GM12878 (cell line): ENCODE measurements around the gene ASPHD1. TPM values are rescaled to one million over a fixed set of nuclear protein-coding genes. Genes with fewer than 3 reads are reported as not detected.

Source experiments
- ATAC-seq: fragments of 200-7000 bp; cut with Tn5 transposase; 3 replicates; pipeline ENCODE4 v1.9.1; 2020; ENCODE audit warnings: mild to moderate bottlenecking, moderate library complexity
- BruUV-seq: library from RNA; stranded (reverse); fragments of 400-500 nt; replicated peaks from 2 replicates; lab custom pipeline; 2021; lab: Mats Ljungman, UMichigan
- CTCF ChIA-PET: fragments of 300-600 bp; sonication (Branson Sonifier 250); formaldehyde crosslinking; extraction: SDS; loops from one replicate; lab custom pipeline; 2021; ENCODE audit warnings: inconsistent platforms; lab: Yijun Ruan, JAX
- POLR2A ChIA-PET: fragments of 350-600 bp; formaldehyde crosslinking; extraction: SDS; loops from one replicate; lab custom pipeline; 2021; ENCODE audit warnings: inconsistent platforms; lab: Charles Lee
- RAD21 ChIA-PET: fragments of 300-600 bp; sonication (Branson Sonifier 250); formaldehyde crosslinking; loops from one replicate; lab custom pipeline; 2023; ENCODE audit warnings: antibody characterized with exemption; ENCODE audit not compliant: unreplicated experiment; lab: Charles Lee
- SMC1A ChIA-PET: fragments of 300-600 bp; sonication (Branson Sonifier 250); formaldehyde crosslinking; loops from one replicate; lab custom pipeline; 2023; ENCODE audit not compliant: unreplicated experiment, uncharacterized antibody; lab: Charles Lee
- DNase-seq: peaks from one replicate; pipeline ENCODE4 v3.0.0-alpha.2; 2011; ENCODE audit warnings: low read depth, low spot score
- FAIRE-seq: peaks from 3 replicates; lab custom pipeline; 2011; peaks lifted over from hg19 to GRCh38; lab: Jason Lieb, UNC
- H2AFZ ChIP-seq: 2 replicates; pipeline ENCODE4 v1.6.0; 2011; ENCODE audit warnings: low read depth, low read length, control low read depth; ENCODE audit not compliant: control insufficient read depth
- H3K27ac ChIP-seq: 2 replicates; pipeline ENCODE4 v1.5.1; 2011; ENCODE audit warnings: control low read depth; ENCODE audit not compliant: control insufficient read depth, insufficient read depth
- H3K27me3 ChIP-seq, 2 experiments: replicated peaks in 1 of 2; 2 replicates each; pipeline versions ENCODE4 v1.6.0 to v1.6.1; 2011; ENCODE audit warnings: low read length in 1 of 2; ENCODE audit not compliant: control insufficient read depth in 2 of 2, insufficient read depth in 2 of 2
- H3K36me3 ChIP-seq, 2 experiments: 2 replicates each; pipeline ENCODE4 v1.5.1; 2011; ENCODE audit warnings: low read length in 1 of 2; ENCODE audit not compliant: control insufficient read depth in 2 of 2, insufficient read depth in 2 of 2
- H3K4me1 ChIP-seq: 2 replicates; pipeline ENCODE4 v1.6.1; 2011; ENCODE audit warnings: mild to moderate bottlenecking, low read length, moderate library complexity, mixed read lengths; ENCODE audit not compliant: control insufficient read depth, insufficient read depth
- H3K4me2 ChIP-seq: 2 replicates; pipeline ENCODE4 v1.6.0; 2011; ENCODE audit warnings: control low read depth; ENCODE audit not compliant: control insufficient read depth, insufficient read depth
- H3K4me3 ChIP-seq: fragments of 200-600 bp; sonication (generic); 2 replicates; pipeline ENCODE4 v1.5.1; 2016
- H3K79me2 ChIP-seq: 2 replicates; pipeline ENCODE4 v1.6.0; 2011; ENCODE audit warnings: low read length; ENCODE audit not compliant: control insufficient read depth, insufficient read depth
- H3K9ac ChIP-seq: 2 replicates; pipeline ENCODE4 v1.8.0; 2011; ENCODE audit warnings: low read length, control low read depth, mixed read lengths; ENCODE audit not compliant: control insufficient read depth, insufficient read depth
- H3K9me3 ChIP-seq: replicated peaks from 3 replicates; pipeline ENCODE4 v1.5.1; 2011; ENCODE audit warnings: mild to moderate bottlenecking, low read length; ENCODE audit not compliant: control insufficient read depth, insufficient read depth
- H4K20me1 ChIP-seq: 2 replicates; pipeline ENCODE4 v1.6.0; 2011; ENCODE audit not compliant: control insufficient read depth, insufficient read depth
- BMI1 ChIP-seq: fragments of 450-650 bp; IDR thresholded peaks from 2 replicates; pipeline ENCODE4 v1.6.1; 2016; ENCODE audit warnings: mild to moderate bottlenecking, moderate library complexity, borderline replicate concordance
- DPF2 ChIP-seq: fragments of 450-650 bp; IDR thresholded peaks from 2 replicates; pipeline ENCODE4 v1.6.1; 2017; ENCODE audit warnings: mild to moderate bottlenecking
- ESRRA ChIP-seq: IDR thresholded peaks from 2 replicates; pipeline ENCODE4 v1.6.1; 2012; ENCODE audit warnings: mild to moderate bottlenecking, low read length, improper control_type of control experiment
- EZH2 ChIP-seq: IDR thresholded peaks from 2 replicates; pipeline ENCODE4 v1.6.1; 2012; ENCODE audit warnings: low read depth, mild to moderate bottlenecking, control low read depth, inconsistent platforms, low read length, borderline replicate concordance; ENCODE audit not compliant: control insufficient read depth
- HCFC1 ChIP-seq: fragments of 150-350 bp; IDR thresholded peaks from 2 replicates; pipeline ENCODE4 v1.6.1; 2014; ENCODE audit warnings: low read length
- HDAC6 ChIP-seq: fragments of 200-600 bp; sonication (generic); IDR thresholded peaks from one replicate; pipeline ENCODE4 v1.8.0; 2017; ENCODE audit warnings: antibody characterized with exemption; ENCODE audit not compliant: unreplicated experiment
- NBN ChIP-seq: fragments of 450-650 bp; IDR thresholded peaks from 2 replicates; pipeline ENCODE4 v1.6.1; 2016
- NFXL1 ChIP-seq: fragments of 450-650 bp; IDR thresholded peaks from 2 replicates; pipeline ENCODE4 v1.6.1; 2017; ENCODE audit warnings: antibody characterized with exemption, mild to moderate bottlenecking, borderline replicate concordance
- NFYB ChIP-seq: IDR thresholded peaks from 2 replicates; pipeline ENCODE4 v1.6.1; 2011; ENCODE audit warnings: low read depth, mild to moderate bottlenecking, low read length, improper control_type of control experiment, moderate library complexity; ENCODE audit not compliant: insufficient read depth
- SMAD1 ChIP-seq: fragments of 450-650 bp; IDR thresholded peaks from 2 replicates; pipeline ENCODE4 v1.6.1; 2018; ENCODE audit warnings: mild to moderate bottlenecking, low read depth; ENCODE audit not compliant: partially characterized antibody
- SREBF1 ChIP-seq: IDR thresholded peaks from 2 replicates; pipeline ENCODE4 v1.6.1; 2012; ENCODE audit warnings: mild to moderate bottlenecking, low read length
- ZNF217 ChIP-seq: fragments of 450-650 bp; IDR thresholded peaks from 2 replicates; pipeline ENCODE4 v1.6.1; 2017; ENCODE audit warnings: antibody characterized with exemption, mild to moderate bottlenecking
- ZNF622 ChIP-seq: fragments of 450-650 bp; IDR thresholded peaks from 2 replicates; pipeline ENCODE4 v1.6.1; 2017; ENCODE audit warnings: mild to moderate bottlenecking, inconsistent platforms
- WGBS: methylation state at CpG from one replicate; pipeline ENCODE4 v1.1.6; 2016; ENCODE audit warnings: low lambda C conversion rate; ENCODE audit not compliant: insufficient replicate concordance, insufficient coverage; ENCODE audit errors: missing lambda C conversion rate; 5-methylcytosine and 5-hydroxymethylcytosine counted together
- in situ Hi-C: fragments of 300-500 bp; cut with MboI; formaldehyde crosslinking; loops from 9 replicates; pipeline ENCODE4 v1.14.3; 2018; ENCODE audit warnings: mixed read lengths
- intact Hi-C: fragments of 100-400 bp; cut with micrococcal nuclease; formaldehyde crosslinking; loops from one replicate; pipeline ENCODE4 v1.14.2; 2022; ENCODE audit not compliant: unreplicated experiment
- polyA plus RNA-seq, 11 experiments: library from polyadenylated mRNA; depleted of rRNA in 4 of 11; unstranded in 6 of 11; stranded (reverse) in 5 of 11; fragments of >200 nt; fragmentation: Nextera tagmentation in 4 of 11; fragmentation: Illumina TruSeq in 1 of 11; extraction: Ambion mirVana in 4 of 11; extraction: Trizol in 1 of 11; gene quantifications; 1 replicate in 1 of 11; 2 replicates in 10 of 11; pipeline versions ENCODE4 v1.2.1 to v1.2.3, GENCODE V29; 2011 to 2016; ENCODE audit warnings: inconsistent platforms in 2 of 11, missing spikeins in 2 of 11, low read depth in 1 of 11
- total RNA-seq, 4 experiments: library from RNA; depleted of rRNA in 3 of 4; stranded (reverse); fragments of >200 nt in 3 of 4; fragmentation: Illumina TruSeq in 1 of 4; extraction: Trizol in 1 of 4; gene quantifications; 2 replicates each; pipeline versions ENCODE4 v1.2.1 to v1.2.3, GENCODE V29; 2013 to 2021
- TF ChIP-seq, protein P1 (sequence below): fragments of 450-650 bp; IDR thresholded peaks from 2 replicates; pipeline ENCODE4 v1.6.1; 2016; ENCODE audit warnings: mild to moderate bottlenecking, moderate library complexity, borderline replicate concordance
- TF ChIP-seq, protein P2 (sequence below): fragments of 450-650 bp; IDR thresholded peaks from 2 replicates; pipeline ENCODE4 v1.6.1; 2016; ENCODE audit warnings: mild to moderate bottlenecking

ASPHD1 gene
- total and polyA plus RNA-seq, 10 of the 15 experiments (the other 5 are each of a cell fraction or from before 2014, with no cell fraction given), result not detected

DNA sequence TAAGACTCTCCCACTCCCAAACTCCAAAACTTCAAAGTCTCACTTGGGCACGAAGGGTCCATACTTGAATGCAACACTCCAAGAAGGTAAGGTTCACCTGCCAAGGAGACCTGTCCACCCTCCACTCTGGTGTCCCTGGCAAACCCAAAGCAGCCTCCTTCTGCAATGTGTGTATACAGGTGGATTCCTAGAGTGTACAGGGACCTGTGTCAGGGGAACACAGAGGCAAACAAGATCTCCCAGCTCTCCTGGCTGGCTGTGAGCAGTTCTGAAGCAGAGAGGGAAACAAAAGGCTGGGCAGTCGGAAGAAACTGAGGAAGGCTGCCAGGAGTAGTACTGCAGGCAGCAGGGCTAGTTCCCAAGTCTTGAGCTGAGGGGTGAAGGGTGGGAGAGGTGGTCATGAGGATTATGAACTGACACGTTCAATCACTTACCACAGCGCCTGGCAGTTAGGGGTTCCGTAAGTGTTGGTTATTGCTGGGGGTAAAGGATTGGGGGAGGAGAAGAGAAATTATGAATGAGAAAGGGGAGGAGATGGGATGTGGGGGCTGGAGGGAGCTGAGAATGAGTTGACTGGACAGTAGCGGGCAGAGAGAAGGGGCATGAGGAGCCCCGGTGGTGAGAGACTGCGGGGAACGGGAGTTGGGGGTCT, 24.9 kb downstream of the ASPHD1 start (continued):
- TF ChIP-seq BMI1, result no peak

DNA sequence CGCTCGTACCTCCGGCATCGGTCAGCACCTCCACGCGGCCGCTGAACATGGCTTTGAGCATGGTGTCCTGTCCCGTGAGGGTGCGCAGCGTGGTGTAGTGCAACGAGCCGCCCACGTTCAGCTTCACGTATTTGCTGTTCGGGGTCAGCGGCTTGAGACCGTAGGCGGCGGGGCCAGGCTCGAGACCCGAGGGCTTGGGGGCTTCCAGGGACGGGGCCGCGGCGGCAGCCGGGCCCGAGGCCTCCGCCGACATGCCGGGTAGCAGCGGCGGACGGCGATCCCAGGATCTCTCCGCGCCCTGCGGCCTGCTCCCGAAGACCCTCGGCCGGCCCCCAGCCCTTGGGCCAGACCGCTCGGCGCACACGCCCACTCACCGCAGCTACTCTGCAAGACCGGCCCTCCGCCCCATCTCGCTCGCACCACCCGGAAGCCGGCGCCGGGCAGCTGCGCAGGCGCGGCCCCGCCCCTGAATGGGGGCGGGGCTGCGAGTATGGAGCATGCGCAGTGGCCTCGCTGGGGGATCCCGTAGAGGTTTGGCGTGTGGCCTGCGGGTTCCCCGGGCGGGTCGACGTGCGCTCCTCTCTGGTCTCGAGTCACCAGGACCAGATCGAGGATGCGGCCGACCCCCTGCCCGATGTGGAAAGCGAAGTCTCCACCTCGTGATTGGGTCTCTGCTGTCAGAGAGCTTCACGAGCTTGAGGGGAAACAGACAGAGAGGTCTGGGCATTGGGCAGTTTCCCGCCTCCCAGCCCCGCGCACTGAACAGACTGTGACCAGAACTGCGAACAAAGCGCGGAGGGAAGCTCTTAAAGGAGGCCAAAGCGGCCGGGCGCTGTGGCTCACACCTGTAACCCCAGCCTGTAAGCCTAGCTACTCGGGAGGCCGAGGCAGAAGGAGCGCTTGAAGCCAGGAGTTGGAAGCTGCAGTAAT, 25.8 kb downstream of the ASPHD1 start, which contains the start of gene KCTD13:
KCTD13 (minus strand) TSS at position 446 of the 930 bp plus-strand sequence; CDS start at position 253, 193 bp downstream.
- no peaks in the 10 kb centered on the region for H3K27me3 ChIP-seq
- H3K27ac ChIP-seq, result peak within 1 kb of the TSS; percentile 91
- in situ Hi-C loops (no loop called here), intact Hi-C loops (loop anchor here (5.0 to 10.0 kb wide), 2 partner anchors 36 to 61 kb away; partner anchors contain the start of genes CDIPT and TMEM219)
- peak; percentile 52 for FAIRE-seq
- peaks cover 11% of the 10 kb centered on the region for H3K4me1 ChIP-seq
- BruUV-seq, result no TSS peak
- ChIA-PET POLR2A (interaction anchor here (0.5 to 2.7 kb wide), 20 partner anchors 8 to 1948 kb away, joined by 3 to 15 read pairs (median 4); partner anchors contain the start of genes ALDOA, HIRIP3, INO80E and PAGR1), CTCF (interaction anchor here (0.7 to 1.7 kb wide), 9 partner anchors 9 to 1334 kb away, joined by 3 to 11 read pairs (median 4); partner anchors contain the start of genes TAOK2 and TMEM219), RAD21 (interaction anchor here (0.5 to 1.8 kb wide), 6 partner anchors 35 to 687 kb away, joined by 3 to 9 read pairs (median 4); partner anchors contain the start of genes TAOK2 and TMEM219), SMC1A (interaction anchor here (0.6 to 1.7 kb wide), 8 partner anchors 9 to 250 kb away, joined by 3 to 5 read pairs (median 4); no protein-coding TSS in a partner anchor)
- ATAC-seq, result peak; percentile 96
- peak within 1 kb of the TSS; percentile 99 for H3K4me2 ChIP-seq
- peak within 1 kb of the TSS; percentile 99 for H2AFZ ChIP-seq
- peak; percentile 66 for DNase-seq
- H3K9ac ChIP-seq, result peak within 1 kb of the TSS; percentile 95
- no peaks in the 10 kb centered on the region for H4K20me1 ChIP-seq
- H3K79me2 ChIP-seq, result peaks cover 13% of the 10 kb centered on the region
- H3K36me3 ChIP-seq, result peaks cover 0 to 9% of the 10 kb centered on the region in 2 experiments; a peak in 3 of 4 replicates
- H3K9me3 ChIP-seq, result no peaks in the 10 kb centered on the region
- WGBS, result 1% methylated on average over 79 of the region's 89 CpGs
- H3K4me3 ChIP-seq, result peak within 1 kb of the TSS; percentile 97
- TF ChIP-seq SMAD1, result no peak
- TF ChIP-seq HCFC1, result peak; percentile 10; the same call in 1 of the 2 replicates
- no peak for TF ChIP-seq SREBF1
- TF ChIP-seq, protein P1, sequence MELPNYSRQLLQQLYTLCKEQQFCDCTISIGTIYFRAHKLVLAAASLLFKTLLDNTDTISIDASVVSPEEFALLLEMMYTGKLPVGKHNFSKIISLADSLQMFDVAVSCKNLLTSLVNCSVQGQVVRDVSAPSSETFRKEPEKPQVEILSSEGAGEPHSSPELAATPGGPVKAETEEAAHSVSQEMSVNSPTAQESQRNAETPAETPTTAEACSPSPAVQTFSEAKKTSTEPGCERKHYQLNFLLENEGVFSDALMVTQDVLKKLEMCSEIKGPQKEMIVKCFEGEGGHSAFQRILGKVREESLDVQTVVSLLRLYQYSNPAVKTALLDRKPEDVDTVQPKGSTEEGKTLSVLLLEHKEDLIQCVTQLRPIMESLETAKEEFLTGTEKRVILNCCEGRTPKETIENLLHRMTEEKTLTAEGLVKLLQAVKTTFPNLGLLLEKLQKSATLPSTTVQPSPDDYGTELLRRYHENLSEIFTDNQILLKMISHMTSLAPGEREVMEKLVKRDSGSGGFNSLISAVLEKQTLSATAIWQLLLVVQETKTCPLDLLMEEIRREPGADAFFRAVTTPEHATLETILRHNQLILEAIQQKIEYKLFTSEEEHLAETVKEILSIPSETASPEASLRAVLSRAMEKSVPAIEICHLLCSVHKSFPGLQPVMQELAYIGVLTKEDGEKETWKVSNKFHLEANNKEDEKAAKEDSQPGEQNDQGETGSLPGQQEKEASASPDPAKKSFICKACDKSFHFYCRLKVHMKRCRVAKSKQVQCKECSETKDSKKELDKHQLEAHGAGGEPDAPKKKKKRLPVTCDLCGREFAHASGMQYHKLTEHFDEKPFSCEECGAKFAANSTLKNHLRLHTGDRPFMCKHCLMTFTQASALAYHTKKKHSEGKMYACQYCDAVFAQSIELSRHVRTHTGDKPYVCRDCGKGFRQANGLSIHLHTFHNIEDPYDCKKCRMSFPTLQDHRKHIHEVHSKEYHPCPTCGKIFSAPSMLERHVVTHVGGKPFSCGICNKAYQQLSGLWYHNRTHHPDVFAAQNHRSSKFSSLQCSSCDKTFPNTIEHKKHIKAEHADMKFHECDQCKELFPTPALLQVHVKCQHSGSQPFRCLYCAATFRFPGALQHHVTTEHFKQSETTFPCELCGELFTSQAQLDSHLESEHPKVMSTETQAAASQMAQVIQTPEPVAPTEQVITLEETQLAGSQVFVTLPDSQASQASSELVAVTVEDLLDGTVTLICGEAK, result no peak
- TF ChIP-seq NBN, result peak; percentile 72; the same call in 1 of the 2 replicates
- no peak for TF ChIP-seq HDAC6
- TF ChIP-seq, protein P2, sequence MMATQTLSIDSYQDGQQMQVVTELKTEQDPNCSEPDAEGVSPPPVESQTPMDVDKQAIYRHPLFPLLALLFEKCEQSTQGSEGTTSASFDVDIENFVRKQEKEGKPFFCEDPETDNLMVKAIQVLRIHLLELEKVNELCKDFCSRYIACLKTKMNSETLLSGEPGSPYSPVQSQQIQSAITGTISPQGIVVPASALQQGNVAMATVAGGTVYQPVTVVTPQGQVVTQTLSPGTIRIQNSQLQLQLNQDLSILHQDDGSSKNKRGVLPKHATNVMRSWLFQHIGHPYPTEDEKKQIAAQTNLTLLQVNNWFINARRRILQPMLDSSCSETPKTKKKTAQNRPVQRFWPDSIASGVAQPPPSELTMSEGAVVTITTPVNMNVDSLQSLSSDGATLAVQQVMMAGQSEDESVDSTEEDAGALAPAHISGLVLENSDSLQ, result no peak
- no peak for TF ChIP-seq EZH2
- TF ChIP-seq NFYB, result no peak
- no peak for TF ChIP-seq ZNF217
- TF ChIP-seq ESRRA, result no peak
- TF ChIP-seq ZNF622, result no peak
- no peak for TF ChIP-seq NFXL1
- TF ChIP-seq DPF2, result peak; percentile 87; the same call in 1 of the 2 replicates
